RWPE1 (cell line): ENCODE data around the gene NRP1.

Experiments
- CTCF ChIA-PET: fragments of 350-600 bp; sonication (Branson Sonifier 250); formaldehyde crosslinking; extraction: SDS; loops from one replicate; lab custom pipeline; 2021; lab: Yijun Ruan, JAX
- POLR2A ChIA-PET: fragments of 400-600 bp; formaldehyde crosslinking; extraction: SDS; loops from one replicate; lab custom pipeline; 2020; ENCODE audit warnings: antibody characterized with exemption; ENCODE audit not compliant: low non-redundant PET; lab: Yijun Ruan, JAX
- DNase-seq: peaks from one replicate; pipeline ENCODE4 v3.0.0; 2012; ENCODE audit warnings: low spot score
- H3K27ac ChIP-seq: fragments of 450-650 bp; 2 replicates; pipeline ENCODE4 v1.5.1; 2017
- TF ChIP-seq, protein P1 (sequence below): fragments of 450-650 bp; conservative IDR thresholded peaks from 2 replicates; pipeline ENCODE4 v1.5.1; 2017; ENCODE audit warnings: low read depth, mild to moderate bottlenecking

Gene NRP1

GRCh38 chr10:33321516-33321915 is 13.0 kb downstream of the NRP1 start:
- POLR2A ChIA-PET, result no interaction called here
- H3K27ac ChIP-seq, result no peak overlapping the region
- CTCF ChIA-PET, result no interaction called here
- TF ChIP-seq, protein P1, sequence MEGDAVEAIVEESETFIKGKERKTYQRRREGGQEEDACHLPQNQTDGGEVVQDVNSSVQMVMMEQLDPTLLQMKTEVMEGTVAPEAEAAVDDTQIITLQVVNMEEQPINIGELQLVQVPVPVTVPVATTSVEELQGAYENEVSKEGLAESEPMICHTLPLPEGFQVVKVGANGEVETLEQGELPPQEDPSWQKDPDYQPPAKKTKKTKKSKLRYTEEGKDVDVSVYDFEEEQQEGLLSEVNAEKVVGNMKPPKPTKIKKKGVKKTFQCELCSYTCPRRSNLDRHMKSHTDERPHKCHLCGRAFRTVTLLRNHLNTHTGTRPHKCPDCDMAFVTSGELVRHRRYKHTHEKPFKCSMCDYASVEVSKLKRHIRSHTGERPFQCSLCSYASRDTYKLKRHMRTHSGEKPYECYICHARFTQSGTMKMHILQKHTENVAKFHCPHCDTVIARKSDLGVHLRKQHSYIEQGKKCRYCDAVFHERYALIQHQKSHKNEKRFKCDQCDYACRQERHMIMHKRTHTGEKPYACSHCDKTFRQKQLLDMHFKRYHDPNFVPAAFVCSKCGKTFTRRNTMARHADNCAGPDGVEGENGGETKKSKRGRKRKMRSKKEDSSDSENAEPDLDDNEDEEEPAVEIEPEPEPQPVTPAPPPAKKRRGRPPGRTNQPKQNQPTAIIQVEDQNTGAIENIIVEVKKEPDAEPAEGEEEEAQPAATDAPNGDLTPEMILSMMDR, result no peak
- no peak for DNase-seq

GRCh38 chr10:33320288-33320687 is 14.2 kb downstream of the NRP1 start:
- DNase-seq, result no peak
- TF ChIP-seq, protein P1, result no peak
- ChIA-PET CTCF (interaction anchor here (0.7 kb wide), 1 partner anchor 1063 kb away, joined by 3 read pairs; no protein-coding TSS in a partner anchor), POLR2A (no interaction called here)
- no peak overlapping the region for H3K27ac ChIP-seq

DNA sequence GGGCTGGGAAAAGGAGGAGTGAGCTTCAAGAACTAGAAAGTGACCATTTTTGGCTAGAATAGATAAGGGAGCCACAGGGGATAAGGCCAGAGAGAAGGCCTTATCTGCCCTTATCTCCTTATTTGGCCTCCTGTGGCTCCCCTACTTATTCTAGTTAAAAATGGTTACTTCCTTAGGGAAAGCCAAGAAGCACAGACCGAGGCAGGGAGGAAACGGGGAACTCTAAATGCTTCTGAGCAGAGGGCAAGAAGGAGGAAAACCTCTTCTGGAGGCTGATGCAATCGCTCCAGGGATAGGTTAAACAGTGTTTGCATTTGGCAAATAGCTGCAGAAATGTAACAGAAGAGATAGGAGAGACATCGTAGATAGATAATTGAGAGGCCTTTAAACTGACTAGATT is 18.6 kb downstream of the NRP1 start:
- CTCF ChIA-PET, result no interaction called here
- POLR2A ChIA-PET, result no interaction called here
- H3K27ac ChIP-seq, result no peak overlapping the region
- TF ChIP-seq, protein P1, result no peak
- no peak for DNase-seq

- POLR2A ChIA-PET, result no interaction called here
- CTCF ChIA-PET, result no interaction called here
Measured at GRCh38 chr10:33314811-33315561, 19.5 kb downstream of the NRP1 start.

DNA sequence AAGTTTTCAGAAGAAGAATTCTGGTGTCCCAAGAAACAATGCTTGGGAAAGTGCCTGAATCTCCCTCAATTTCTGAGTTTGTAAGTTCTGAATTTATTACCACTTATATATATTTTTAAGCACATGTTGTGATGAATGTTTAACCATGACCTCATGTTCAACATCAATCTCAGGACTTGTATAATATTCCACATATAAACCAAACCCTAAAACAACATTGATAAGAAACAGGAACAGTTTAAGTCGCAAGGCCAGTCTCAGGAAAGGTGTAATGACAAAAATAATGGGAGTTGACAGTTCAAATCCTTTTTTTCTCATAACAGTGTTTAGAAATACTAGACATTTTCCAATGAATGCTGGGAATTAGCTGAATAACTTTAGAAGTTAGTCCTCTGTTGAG is 22.8 kb downstream of the NRP1 start:
- H3K27ac ChIP-seq, result no peak overlapping the region
- no peak for DNase-seq
- ChIA-PET CTCF (no interaction called here), POLR2A (no interaction called here)
- TF ChIP-seq, protein P1, result no peak

More at GRCh38 chr10:33314811-33315561, 19.5 kb downstream of the NRP1 start:
- H3K27ac ChIP-seq, result peak overlapping the region; percentile 67
- DNase-seq, result no peak
- TF ChIP-seq, protein P1, result no peak

- TF ChIP-seq, protein P1, result no peak
- no peak for DNase-seq
- no peak overlapping the region for H3K27ac ChIP-seq
- CTCF ChIA-PET, result interaction anchor here (0.6 kb wide), 1 partner anchor 429 kb away, joined by 3 read pairs; no protein-coding TSS in a partner anchor
- POLR2A ChIA-PET, result no interaction called here
Measured at GRCh38 chr10:33310853-33311252, 23.6 kb downstream of the NRP1 start.
